Keratinocyte (primary cell): ENCODE results near the gene CLOCK. TPM values are rescaled to one million over a fixed set of nuclear protein-coding genes. Genes with fewer than 3 reads are reported as not detected.

Experiments used
- DNase-seq: peaks from one replicate; pipeline ENCODE4 v3.0.0-alpha.2; 2011; ENCODE audit warnings: low read depth, missing footprints, low spot score
- FAIRE-seq: peaks from 2 replicates; lab custom pipeline; 2011; peaks lifted over from hg19 to GRCh38; lab: Jason Lieb, UNC
- H2AFZ ChIP-seq: 2 replicates; pipeline ENCODE4 v1.6.0; 2012; ENCODE audit warnings: low read length, control low read depth, inconsistent platforms; ENCODE audit not compliant: control insufficient read depth
- H3K27ac ChIP-seq: 2 replicates; pipeline ENCODE4 v1.5.1; 2011; ENCODE audit warnings: low read length; ENCODE audit not compliant: control insufficient read depth, insufficient read depth
- H3K27me3 ChIP-seq: 3 replicates; pipeline ENCODE4 v1.6.0; 2011; ENCODE audit warnings: low read length; ENCODE audit not compliant: control insufficient read depth, insufficient read depth; ENCODE audit errors: extremely low read depth
- H3K36me3 ChIP-seq, 2 experiments: 2 replicates in 1 of 2; 3 replicates in 1 of 2; pipeline ENCODE4 v1.5.1; 2011; ENCODE audit warnings: low read length in 2 of 2, mild to moderate bottlenecking in 1 of 2; ENCODE audit not compliant: control insufficient read depth in 2 of 2, insufficient read depth in 2 of 2; ENCODE audit errors: extremely low read depth in 1 of 2
- H3K4me1 ChIP-seq: 3 replicates; pipeline ENCODE4 v1.5.1; 2011; ENCODE audit warnings: low read length; ENCODE audit not compliant: control insufficient read depth, insufficient read depth; ENCODE audit errors: extremely low read depth
- H3K4me2 ChIP-seq: 3 replicates; pipeline ENCODE4 v1.6.0; 2011; ENCODE audit warnings: low read depth, low read length; ENCODE audit not compliant: control insufficient read depth, insufficient read depth; ENCODE audit errors: extremely low read depth
- H3K4me3 ChIP-seq, 3 experiments: fragments of 200-600 bp in 1 of 3; sonication (generic) in 1 of 3; 2 replicates in 2 of 3; 3 replicates in 1 of 3; pipeline ENCODE4 v1.5.1; 2011 to 2016; ENCODE audit warnings: low read length in 3 of 3, mild to moderate bottlenecking in 3 of 3, control low read depth in 2 of 3, inconsistent platforms in 1 of 3, low read depth in 1 of 3, mixed read lengths in 1 of 3, mixed run types in 1 of 3, moderate library complexity in 1 of 3; ENCODE audit not compliant: control insufficient read depth in 2 of 3, insufficient read depth in 2 of 3; ENCODE audit errors: extremely low read depth in 1 of 3
- H3K79me2 ChIP-seq: 2 replicates; pipeline ENCODE4 v1.6.0; 2012; ENCODE audit warnings: low read length; ENCODE audit not compliant: control insufficient read depth, insufficient read depth
- H3K9ac ChIP-seq: 3 replicates; pipeline ENCODE4 v1.6.0; 2011; ENCODE audit warnings: low read length; ENCODE audit not compliant: control insufficient read depth, insufficient read depth; ENCODE audit errors: extremely low read depth
- H3K9me1 ChIP-seq: 3 replicates; pipeline ENCODE4 v1.6.0; 2011; ENCODE audit warnings: low read length; ENCODE audit not compliant: control insufficient read depth, insufficient read depth; ENCODE audit errors: extremely low read depth
- H3K9me3 ChIP-seq: 2 replicates; pipeline ENCODE4 v1.5.1; 2012; ENCODE audit warnings: low read depth, low read length; ENCODE audit not compliant: control insufficient read depth
- H4K20me1 ChIP-seq: 3 replicates; pipeline ENCODE4 v1.6.0; 2011; ENCODE audit warnings: low read length; ENCODE audit not compliant: control insufficient read depth, insufficient read depth; ENCODE audit errors: extremely low read depth
- EZH2 ChIP-seq: IDR thresholded peaks from one replicate; pipeline ENCODE4 v1.6.1; 2012; ENCODE audit warnings: inconsistent platforms, mild to moderate bottlenecking, low read length, moderate library complexity
- dilution Hi-C: fragments of 300-500 bp; cut with MboI; formaldehyde crosslinking; loops from one replicate; pipeline ENCODE4 v1.7.0; 2020; ENCODE audit warnings: low sequenced_read_pairs; ENCODE audit not compliant: extremely low pct_ligation_motif_present
- polyA plus RNA-seq, 5 experiments: library from polyadenylated mRNA; depleted of rRNA in 3 of 5; stranded (reverse) in 3 of 5; stranded (forward) in 1 of 5; unstranded in 1 of 5; fragments of >200 nt; gene quantifications; 1 replicate in 1 of 5; 2 replicates in 3 of 5; 3 replicates in 1 of 5; pipeline versions ENCODE4 v1.2.1 to v1.2.3, GENCODE V29; 2011 to 2012; ENCODE audit warnings: missing spikeins in 2 of 5, low read depth in 1 of 5, low replicate concordance in 1 of 5
- TF ChIP-seq, protein P1 (sequence below), 3 experiments: IDR thresholded peaks in 1 of 3; conservative IDR thresholded peaks in 1 of 3; optimal IDR thresholded peaks in 1 of 3; 2 replicates in 2 of 3; 3 replicates in 1 of 3; pipeline versions ENCODE3 to v1.5.1; 2011; ENCODE audit warnings: low read length in 3 of 3, mild to moderate bottlenecking in 3 of 3, moderate library complexity in 2 of 3, control low read depth in 1 of 3, inconsistent platforms in 1 of 3; ENCODE audit not compliant: insufficient read depth in 2 of 3; ENCODE audit errors: extremely low read depth in 1 of 3

Gene CLOCK
- polyA plus RNA-seq, 1 donor (not counting 4 experiments of a cell fraction or from before 2014, with no cell fraction given) = 27.1 TPM

GRCh38 chr4:55405073-55405472, 141.6 kb downstream of the CLOCK start:
- no peak overlapping the region for H3K4me2 ChIP-seq
- no peak overlapping the region for H2AFZ ChIP-seq
- no peaks in the 10 kb centered on the region for H3K4me1 ChIP-seq
- H4K20me1 ChIP-seq = peaks cover 17% of the 10 kb centered on the region
- TF ChIP-seq EZH2 = no peak
- TF ChIP-seq, protein P1, sequence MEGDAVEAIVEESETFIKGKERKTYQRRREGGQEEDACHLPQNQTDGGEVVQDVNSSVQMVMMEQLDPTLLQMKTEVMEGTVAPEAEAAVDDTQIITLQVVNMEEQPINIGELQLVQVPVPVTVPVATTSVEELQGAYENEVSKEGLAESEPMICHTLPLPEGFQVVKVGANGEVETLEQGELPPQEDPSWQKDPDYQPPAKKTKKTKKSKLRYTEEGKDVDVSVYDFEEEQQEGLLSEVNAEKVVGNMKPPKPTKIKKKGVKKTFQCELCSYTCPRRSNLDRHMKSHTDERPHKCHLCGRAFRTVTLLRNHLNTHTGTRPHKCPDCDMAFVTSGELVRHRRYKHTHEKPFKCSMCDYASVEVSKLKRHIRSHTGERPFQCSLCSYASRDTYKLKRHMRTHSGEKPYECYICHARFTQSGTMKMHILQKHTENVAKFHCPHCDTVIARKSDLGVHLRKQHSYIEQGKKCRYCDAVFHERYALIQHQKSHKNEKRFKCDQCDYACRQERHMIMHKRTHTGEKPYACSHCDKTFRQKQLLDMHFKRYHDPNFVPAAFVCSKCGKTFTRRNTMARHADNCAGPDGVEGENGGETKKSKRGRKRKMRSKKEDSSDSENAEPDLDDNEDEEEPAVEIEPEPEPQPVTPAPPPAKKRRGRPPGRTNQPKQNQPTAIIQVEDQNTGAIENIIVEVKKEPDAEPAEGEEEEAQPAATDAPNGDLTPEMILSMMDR (optimal IDR thresholded peaks at IDR 0.05 in 1 of 3, IDR thresholded peaks at IDR 0.05 in 1 of 3, conservative IDR thresholded peaks at IDR 0.05 in 1 of 3; ENCODE audit: extremely low read depth in 1 of 3, insufficient read depth in 2 of 3, low read length in 3 of 3) = no peak
- peaks cover 22 to 23% of the 10 kb centered on the region in 2 experiments for H3K36me3 ChIP-seq
- H3K9me3 ChIP-seq = no peaks in the 10 kb centered on the region
- H3K9ac ChIP-seq = no peak overlapping the region
- no peak overlapping the region for H3K27ac ChIP-seq
- no peaks in the 10 kb centered on the region for H3K9me1 ChIP-seq
- dilution Hi-C loops = no loop called here
- peaks cover 87% of the 10 kb centered on the region for H3K79me2 ChIP-seq
- DNase-seq (no peak), FAIRE-seq (no peak)
- no peaks in the 10 kb centered on the region for H3K27me3 ChIP-seq
- no peak overlapping the region for H3K4me3 ChIP-seq

- H3K4me1 ChIP-seq = peaks cover 21% of the 10 kb centered on the region
- H3K4me3 ChIP-seq = peak overlapping the region in 2 of 3 experiments; percentile 88 to 97
- dilution Hi-C loops = no loop called here
- TF ChIP-seq EZH2 = no peak
- TF ChIP-seq, protein P1 (optimal IDR thresholded peaks at IDR 0.05 in 1 of 3, IDR thresholded peaks at IDR 0.05 in 1 of 3, conservative IDR thresholded peaks at IDR 0.05 in 1 of 3; ENCODE audit: extremely low read depth in 1 of 3, insufficient read depth in 2 of 3, low read length in 3 of 3) = no peak
- peak overlapping the region; percentile 99 for H3K4me2 ChIP-seq
- peaks cover 12 to 21% of the 10 kb centered on the region in 2 experiments for H3K36me3 ChIP-seq
- peak overlapping the region; percentile 90 for H3K27ac ChIP-seq
- H3K79me2 ChIP-seq = peaks cover 76% of the 10 kb centered on the region
- peaks cover 30% of the 10 kb centered on the region for H4K20me1 ChIP-seq
- no peaks in the 10 kb centered on the region for H3K9me3 ChIP-seq
- FAIRE-seq (no peak), DNase-seq (no peak)
- no peaks in the 10 kb centered on the region for H3K27me3 ChIP-seq
- H3K9ac ChIP-seq = no peak overlapping the region
- no peak overlapping the region for H2AFZ ChIP-seq
- no peaks in the 10 kb centered on the region for H3K9me1 ChIP-seq
Measured at GRCh38 chr4:55399581-55399980, 147.1 kb downstream of the CLOCK start.
